NCI-H1105 treated with DMSO at 0.1 percent for 48 hours (cell line): ENCODE measurements around the gene IZUMO4.

Experiments used
- DNase-seq: peaks from one replicate; lab custom pipeline; 2025; lab: John Stamatoyannopoulos, UW

IZUMO4 gene, protein sequence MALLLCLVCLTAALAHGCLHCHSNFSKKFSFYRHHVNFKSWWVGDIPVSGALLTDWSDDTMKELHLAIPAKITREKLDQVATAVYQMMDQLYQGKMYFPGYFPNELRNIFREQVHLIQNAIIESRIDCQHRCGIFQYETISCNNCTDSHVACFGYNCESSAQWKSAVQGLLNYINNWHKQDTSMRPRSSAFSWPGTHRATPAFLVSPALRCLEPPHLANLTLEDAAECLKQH

DNA sequence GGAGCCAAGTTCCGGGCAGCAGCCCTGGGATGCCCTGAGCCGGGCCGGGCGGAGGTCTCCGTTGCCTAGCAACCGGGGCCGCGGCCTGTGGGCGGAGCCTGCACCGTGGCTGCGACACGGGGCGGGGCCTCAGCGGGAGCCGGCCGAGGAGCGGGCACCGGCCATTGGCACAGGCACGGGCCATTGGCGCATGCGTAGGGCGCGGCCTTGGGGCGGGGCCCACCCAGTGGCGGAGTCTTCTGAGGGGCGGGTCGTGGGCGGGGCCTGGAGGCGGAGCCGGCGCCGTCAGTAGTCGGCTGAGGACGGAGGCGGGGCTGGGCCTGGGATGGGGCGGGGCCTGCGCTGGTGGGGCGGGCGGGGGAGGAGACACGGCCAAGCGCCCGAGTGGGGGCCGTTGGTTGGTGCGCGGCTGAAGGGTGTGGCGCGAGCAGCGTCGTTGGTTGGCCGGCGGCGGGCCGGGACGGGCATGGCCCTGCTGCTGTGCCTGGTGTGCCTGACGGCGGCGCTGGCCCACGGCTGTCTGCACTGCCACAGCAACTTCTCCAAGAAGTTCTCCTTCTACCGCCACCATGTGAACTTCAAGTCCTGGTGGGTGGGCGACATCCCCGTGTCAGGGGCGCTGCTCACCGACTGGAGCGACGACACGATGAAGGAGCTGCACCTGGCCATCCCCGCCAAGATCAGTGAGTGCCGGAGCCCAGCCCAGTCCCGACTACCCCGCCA is at the start of gene IZUMO4:
Gene IZUMO4, plus strand, starts transcription at position 436 of the 723 bp plus-strand sequence. Its CDS starts 31 bp downstream, at position 467.
- DNase-seq, result peak; percentile 98

DNA sequence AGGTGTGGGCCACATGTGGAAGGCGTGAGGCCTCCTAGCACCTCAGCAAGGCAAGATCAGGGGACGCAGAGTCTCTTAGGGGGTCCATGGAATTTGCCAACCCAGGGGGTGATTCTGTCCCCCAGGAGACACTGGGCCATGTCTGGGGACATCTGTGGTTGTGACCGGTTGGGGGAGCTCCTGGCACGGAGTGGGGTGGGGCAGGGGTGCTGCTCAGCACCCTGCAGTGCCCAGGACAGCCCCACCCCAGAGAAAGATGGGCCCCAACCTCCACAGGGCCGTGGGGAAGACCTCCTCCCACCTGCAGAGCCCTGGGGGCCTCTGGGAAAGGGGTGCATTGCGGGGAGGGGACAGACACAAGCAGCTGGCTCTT is 49.7 kb upstream of the IZUMO4 start:
- no peak for DNase-seq

DNA sequence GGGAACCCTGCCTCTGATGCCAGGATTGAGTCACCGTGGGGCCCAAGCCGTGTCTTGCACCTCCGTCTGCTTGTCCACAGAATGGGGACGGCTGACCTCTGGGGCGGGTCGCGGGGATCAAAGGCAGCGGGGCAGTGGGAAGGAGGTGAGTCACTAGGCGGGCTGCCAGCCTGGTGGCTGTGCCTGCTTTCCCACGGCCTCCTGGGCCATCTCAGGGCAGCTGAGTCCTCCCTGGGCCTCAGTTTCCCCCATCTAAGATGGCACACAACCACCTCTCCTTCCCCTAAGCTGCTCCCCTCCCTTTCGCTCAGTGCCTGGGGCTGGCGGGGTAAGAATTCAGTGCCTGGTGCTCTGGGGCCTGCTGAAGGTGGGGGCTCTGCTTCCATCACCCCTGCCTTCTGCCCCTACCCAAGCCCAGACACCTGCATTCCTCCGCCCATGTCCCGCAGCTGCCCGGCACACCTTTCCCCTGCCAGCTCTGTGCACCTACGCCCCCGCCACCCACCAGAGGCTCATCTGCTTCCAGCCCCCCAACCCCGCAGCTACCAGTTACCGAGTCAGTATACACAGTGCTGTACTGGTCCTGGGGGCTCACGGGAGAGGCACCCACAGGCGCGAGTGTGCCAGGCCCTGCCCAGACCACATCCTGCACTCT is 49.1 kb upstream of the IZUMO4 start:
- no peak for DNase-seq

DNA sequence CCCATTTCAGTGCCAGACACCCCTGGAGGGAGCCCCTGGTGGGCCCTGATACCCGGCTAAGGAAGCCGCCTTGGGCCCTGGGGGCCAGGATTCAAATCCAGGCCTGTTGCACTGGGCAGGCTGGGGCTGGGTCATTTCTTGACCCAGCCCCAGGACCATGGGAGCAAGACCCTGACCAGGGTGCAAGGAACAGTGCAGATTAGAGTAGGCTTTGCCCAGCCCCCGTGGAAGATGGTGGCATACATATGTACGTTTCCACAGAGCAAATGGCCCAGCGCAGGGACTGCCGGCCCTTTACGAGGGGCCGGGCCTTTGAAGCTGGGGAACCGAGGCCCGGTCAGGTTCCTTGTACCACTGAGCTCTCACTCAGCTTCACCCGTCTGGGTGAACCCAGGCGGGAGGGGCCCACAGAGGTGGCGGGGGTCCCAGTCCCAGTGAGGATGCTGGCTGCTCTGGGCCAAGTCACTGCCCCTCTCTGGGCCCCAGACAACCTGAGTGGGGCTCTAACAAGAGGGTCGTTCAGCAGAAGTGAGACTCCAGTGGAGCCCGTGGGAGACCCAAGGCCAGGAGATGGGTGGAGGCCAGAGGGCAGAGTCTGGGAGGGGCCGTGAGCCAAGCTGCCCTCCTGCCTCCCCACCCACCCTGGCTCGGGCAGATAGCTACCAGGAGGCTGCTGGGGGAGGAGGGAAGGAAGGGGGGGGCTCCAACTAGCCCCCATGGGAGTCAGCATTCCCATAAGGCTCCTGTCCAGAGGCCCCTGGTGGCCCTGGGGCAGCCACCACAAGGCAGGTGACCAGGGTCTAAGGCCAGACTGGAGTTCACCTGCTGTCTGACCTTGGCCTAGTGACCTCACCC is 48.4 kb upstream of the IZUMO4 start:
- no peak for DNase-seq

DNA sequence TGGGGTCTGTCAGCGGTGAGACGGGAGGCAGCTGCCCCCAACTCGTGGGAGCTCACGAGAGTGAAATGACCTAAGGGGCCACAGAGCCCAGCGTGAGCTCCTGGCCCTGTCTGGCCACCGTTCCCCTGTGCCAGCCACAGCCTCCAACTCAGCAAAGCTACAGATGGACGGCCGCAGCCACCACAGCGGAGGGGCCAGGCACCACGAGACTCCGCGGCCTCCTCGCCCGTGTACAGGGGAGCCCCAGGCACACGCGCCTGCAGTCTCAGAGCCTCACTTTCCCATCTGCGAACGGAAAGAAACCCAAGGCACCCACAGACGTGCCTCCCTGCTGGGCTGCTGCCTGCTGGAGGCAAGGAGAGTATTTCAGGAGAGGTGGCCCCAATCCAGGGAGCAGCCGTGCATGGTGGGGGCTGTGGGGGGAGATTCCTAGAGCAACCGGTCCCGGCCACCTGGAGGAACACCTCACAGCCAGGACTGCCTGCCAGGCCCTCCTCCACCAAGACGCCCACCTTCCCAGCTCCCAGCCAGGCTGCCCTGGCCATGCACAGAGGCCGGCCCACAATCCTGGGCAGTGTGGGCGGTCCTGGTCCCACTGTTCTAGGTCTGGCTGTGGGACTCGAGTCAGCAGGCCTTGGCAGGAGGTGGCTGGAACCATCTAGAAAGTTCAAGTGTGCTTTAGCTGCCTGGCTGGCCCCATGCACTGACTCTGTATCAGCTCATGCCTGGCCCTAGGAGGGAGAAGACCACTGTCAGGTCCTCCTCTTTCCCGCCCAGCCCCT is 47.6 kb upstream of the IZUMO4 start:
- no peak for DNase-seq

DNA sequence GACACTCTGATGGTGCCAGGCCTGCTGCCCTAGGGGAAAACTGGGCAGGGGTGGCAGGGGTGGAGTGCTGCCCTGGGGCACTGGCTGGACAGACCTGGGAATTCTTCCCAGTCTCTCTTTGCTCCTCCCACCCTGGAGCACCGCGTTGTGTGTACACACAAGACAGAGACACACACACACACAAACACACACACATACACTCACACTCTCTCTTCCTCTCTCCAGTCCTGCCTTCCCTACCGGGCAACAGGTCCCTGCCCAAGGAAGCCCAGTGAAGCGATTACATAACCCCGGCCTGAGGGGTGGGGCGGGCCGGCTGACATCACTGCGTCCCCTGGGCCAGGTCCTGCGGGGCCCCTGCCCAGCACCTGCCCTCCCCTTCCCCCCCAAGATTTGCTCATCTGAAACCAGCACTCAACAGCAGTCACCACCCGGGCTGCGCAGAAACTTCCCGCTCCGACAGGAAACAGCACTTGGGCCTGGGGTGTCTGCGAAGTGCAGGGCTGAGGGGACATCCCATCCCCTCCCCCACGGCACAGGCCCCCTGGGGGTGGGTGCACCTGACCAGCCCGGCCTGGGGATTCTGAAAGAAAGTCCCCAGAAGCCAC is 46.9 kb upstream of the IZUMO4 start:
- peak; percentile 14 for DNase-seq

DNA sequence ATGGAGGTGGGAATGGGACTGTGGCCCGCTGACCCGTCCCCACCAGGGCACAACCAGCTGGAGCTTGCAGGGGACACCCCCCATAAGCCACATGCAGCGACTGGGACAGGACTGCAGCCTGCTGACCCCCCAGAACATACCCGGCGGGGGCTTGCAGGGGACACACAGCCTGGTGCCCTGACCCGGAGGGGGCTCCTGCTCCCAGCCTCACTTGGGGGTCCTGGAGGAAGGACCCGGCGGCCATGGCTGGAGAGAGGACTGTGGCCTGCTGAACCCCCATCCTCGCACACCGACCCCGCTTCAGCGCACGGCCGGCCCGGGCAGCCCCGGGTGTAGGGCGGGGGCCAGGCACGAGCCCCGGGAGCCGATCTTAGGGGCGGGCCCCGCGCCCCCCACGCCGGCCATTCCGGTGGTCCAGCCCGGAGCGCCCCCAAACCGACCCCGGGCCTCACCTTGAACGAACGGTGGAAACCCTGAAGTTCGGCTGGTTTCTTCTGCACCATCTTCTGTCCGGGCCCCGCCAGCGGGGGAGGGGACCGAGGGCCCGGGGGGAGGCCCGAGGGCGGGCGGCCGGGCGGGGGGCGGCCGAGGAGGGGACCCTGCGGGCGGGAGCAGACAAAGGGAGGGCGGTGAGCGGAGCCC is 46.2 kb upstream of the IZUMO4 start:
- DNase-seq, result no peak

DNA sequence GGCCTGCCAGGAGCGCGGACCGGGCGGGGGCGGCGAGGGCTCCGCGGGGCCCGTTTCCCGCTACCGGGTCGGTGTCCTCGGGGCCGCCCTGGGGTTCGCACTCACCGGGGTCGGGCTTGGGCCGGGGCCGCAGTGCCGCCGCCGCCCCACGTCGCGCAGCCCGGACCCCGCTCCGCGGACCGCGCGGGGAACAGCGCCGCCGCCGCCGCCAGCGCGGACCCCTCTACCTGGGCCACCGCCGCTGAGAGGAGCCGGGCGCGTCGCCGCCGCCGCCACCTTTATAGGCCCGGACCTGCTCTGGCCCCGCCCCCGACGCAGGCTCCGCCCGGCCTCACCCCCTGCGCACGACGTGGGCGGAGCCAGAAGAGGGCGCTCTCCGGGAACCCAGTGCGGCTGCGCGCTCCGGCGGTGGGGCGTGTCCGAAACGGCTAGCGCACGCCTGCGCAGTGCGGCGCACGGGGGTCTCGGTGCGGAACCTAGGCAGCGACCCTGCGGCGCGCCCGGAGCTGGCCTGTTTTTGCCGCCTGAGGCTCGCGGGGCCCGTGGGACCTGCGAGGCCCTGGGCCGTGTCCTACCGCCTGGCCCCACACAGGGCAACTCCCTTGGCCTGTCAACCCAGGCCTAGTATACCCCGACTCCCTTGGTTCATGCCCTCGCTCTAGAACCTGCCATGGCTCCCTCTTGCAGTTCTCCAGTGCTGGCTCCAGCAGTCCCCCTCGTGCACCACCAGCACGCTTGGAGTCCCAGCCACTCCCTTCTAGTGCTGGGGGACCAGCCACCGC is 45.5 kb upstream of the IZUMO4 start, which contains the start of gene MKNK2:
Gene MKNK2, minus strand, starts transcription at position 254 of the 782 bp plus-strand sequence. CDS start 393 bp downstream, outside the sequence.
- peak; percentile 78 for DNase-seq

DNA sequence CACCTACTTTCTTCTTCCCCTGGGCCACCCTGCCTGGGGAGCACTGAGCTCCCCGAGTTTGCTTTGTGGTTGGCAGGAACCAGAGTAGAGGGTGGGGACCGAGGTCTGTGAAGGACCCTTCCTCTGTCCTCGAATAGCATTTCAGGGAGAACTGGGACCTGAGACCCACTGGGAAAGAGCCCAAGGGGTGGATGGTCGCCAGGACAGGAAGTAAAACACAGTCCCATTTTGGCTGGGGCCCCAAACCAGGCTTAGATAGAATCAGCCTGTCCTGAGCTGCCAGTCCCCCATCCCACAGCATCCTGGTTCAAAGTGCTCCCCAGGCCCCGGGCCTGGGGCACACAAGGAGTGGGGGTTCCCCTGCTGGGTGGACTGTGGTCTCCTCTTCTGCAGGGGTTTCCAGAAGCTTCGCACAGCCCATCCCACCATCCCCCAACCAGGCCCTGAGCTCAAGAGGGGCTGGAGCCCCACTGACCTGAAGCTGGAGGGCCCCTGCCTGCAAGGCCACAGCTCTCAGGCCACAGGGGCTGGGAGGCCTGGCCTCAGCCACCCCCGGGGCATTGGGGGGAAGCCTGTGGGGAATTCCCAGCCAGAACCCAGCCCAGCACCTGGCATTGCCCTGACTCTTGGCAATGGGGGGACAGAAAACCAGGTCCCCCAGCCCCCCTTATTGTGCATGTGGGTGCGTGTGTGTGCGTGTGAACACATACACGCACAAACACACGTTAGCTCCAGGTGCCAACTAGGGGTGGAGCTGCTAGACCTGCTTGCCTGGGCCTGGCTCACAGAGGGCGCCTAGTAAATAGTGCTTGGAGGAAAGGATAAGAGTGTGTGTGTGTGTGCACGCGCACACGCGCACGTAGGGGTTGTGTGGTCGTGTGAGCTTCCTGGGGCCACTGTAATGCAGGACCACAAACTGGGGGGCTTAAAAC is 44.7 kb upstream of the IZUMO4 start:
- DNase-seq, result no peak

DNA sequence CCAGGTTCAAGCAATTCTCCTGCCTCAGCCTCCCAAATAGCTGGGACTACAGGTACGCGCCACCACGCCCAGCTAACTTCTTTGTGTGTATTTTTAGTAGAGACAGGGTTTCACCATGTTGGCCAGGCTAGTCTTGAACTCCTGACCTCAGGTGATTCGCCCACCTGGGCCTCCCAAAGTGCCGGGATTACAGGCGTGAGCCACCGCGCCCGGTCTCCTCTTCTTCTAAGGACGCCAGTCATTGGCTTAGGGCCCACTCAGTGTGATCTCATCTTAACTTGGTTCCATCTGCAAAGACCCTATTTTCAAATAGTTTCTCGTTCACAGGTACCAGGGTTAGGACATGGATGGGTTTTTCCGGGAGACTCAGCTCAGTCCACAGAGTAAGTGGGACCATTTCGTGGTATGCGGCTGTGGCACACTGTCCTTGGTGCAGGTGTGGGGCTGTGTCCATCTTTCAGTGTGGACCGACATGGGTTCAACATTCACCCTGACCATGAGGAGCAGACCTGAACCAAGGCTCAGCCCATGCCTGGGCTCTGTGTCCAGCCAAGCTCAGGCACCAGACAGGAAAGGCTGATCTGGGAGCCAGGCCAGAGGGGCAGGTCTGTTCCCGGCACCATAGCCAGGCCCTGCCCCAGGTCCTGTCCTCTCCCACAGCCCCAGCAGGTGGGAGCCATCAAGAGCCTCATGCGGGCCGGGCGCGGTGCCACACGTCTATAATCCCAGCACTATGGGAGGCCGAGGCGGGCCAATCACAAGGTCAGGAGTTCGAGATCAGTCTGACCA is 42.9 kb upstream of the IZUMO4 start:
- no peak for DNase-seq

DNA sequence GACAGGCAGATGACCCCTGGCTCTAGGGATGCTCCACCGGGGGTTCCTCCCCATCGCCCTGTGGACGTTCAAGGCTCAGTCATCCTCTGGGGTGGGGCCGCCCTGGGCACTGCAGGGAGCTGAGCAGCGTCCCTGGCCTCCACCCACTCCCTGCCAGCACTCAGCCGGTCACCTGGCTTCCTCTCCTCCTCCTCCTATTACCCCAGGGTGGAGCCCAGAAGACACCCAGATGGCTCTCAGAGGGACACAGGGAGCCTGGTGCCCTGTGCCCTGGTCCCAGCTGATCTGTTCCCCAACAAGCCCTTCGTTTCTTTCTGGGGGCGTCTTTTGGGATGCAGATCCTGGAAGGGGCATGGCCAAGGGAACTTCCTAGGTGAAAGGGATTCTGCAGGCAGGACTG is 42.0 kb upstream of the IZUMO4 start:
- no peak for DNase-seq

DNA sequence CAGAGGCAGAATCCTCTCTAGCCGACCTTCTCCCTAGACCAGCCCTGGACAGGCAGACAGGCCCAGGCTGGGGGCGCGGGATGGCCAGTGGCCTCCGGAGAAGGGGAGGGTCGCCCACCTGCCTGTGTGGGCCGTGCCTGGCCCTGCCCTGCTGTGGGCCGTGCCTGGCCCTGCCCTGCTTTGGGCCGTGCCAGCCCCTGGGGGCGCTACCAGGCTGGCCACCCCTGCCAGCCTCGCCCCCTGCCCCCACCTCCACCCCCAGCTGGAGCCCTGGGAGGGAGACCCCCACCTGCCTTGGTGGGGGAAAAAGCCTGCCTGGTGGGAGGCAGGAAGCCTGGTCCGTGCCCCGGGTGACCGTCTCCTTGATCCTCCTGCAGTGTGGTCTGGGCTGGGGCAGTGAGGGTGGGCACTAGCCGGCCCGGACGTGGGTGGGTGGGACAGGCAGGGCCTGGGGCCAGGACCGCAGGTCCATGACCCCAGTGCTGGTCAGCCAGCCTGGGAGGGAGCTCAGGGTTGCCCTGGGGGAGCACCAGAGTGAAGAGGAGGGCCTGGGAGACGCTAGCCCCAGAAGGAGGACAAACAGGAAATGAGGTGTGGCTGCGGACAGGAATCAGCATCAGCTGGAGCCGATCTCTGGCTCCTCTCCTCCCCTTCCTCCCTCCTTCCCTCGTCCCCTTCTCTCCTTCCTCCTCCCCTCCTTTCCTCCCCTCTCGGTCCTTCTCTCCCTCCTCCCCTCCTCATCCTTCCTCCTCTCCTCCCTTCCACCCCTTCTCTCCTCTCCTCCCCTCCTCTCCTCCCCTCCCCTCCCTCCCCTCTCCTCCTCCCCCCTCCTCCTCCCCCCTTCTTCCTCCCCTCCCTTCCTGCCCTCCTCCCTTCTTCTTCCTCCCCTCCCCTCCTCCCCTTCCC is 40.5 kb upstream of the IZUMO4 start:
- no peak for DNase-seq

DNA sequence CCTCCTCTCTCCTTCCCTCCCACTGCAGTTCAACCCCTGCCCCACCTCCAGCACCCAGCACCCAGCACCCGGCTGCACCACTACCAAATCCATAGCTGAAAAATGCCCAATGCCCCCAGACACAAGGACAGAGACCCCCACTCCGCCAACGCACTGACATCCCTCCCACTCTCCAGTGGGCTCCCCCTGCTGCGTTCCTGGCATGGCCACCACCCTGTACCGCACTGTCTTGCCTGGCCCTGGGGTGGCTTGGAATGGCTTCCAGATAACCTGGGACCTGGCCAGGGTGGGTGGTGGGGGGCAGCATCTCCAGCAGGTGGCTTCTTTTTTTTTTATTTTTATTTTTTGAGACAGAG is 39.9 kb upstream of the IZUMO4 start:
- no peak for DNase-seq

DNA sequence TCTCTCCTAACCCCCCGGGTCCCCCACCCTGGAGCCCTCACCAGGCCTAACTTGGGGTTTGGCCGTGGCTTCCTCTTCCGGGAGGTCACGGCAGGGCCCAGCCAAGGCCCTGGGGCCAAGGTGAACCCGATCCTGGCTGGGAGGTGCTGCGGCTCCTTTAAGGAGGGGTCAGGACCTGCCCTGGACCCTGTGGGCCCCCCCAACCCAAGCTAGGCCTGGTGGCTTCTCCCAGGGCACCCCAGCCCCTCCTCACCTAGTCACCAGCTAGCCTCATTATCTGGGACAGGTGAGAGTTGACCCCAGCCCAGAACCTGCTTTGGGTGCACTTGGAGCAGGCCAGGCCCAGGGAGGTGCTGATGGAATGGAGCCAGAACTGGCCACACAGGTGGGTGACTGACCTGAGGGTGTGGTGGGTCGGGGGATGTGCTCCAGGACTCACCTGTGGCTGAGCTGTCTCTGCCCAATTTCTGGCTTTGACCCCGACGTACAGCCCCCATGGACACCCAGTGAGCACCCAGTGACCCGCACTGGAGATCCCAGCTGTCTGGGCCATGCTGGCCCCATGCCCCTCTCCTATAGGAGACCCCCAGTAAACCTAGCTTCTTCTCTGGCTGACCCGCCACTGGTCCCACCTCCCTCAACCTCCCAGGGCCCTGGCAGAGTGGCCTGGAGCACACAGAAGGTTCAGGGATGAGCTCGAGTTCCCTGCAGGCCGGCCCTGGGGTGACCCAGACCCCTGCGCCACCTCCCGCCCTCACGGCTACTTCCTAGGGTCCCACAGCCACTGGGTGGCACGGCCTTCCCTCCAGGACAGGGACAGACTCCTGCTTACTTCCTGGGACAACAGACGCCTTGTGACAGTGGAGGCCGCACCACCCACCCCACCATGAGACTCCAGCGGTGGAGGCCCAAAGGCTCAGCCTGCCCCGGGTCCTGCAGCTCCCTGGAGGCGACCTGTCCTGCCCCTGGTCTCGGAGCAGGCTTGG is 38.9 kb upstream of the IZUMO4 start:
- no peak for DNase-seq
